ENCODE data around the gene CFTR.

CFTR gene

GRCh38 chr7:117630501-117630900 lies 150.7 kb downstream of the CFTR start:
- intact Hi-C loops (cut with DNase I) = no loop called here

DNA sequence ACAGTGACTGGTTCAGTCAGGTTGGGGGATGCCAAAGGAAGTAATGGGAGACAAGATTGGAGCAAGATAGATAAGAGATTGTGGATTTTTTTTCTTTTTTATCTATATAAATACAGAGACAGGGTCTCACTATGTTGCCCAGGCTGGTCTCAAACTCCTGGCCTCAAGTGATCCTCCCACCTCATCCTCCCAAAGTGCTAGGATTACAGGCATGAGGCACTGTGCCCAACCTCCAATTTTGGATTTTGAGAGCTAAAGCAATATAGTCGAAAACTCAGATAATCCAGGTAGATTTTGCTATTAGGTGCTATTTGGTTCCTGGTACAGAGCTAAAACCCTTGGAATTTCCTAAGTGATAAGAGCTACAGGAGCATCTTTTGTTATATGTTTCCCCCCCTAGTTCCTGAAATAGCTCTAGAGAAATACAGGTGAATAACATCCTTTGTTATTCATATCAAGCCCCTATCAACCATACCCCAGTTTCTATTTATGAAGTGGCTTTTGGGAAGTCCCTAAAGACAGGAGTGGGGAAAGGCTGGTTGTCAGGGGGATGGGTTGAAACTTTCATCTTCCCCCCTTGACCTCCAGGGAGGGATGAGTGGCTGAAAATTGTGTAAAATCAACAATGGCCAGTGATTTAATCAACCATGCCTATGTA lies 151.2 kb downstream of the CFTR start:
- no peak for DNase-seq
- intact Hi-C loops (cut with DNase I) = no loop called here

More at GRCh38 chr7:117630501-117630900, 150.7 kb downstream of the CFTR start:
- no peak for DNase-seq

DNA sequence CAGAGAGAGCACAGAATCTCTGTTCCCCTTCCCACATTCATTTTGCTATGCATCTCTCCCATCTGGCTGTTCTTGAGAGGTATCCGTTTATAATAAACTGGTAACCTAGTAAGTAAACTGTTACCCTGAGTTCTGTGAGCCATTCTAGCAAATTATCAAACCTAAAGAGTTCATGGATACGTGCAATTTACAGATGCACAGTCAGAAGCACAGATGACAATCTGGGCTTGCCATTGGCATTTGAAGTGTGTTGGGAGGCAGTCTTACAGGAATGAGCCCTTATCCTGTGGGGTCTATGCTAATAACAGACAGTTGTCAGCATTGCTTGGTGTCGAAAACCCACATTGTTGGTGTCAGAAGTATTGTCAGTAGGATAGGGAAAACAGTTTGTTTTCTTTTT lies 151.8 kb downstream of the CFTR start:
- intact Hi-C loops (cut with DNase I) = no loop called here
- no peak for DNase-seq

- intact Hi-C loops (cut with DNase I) = no loop called here
- DNase-seq = no peak
Measured at GRCh38 chr7:117637937-117638336, 158.1 kb downstream of the CFTR start.

DNA sequence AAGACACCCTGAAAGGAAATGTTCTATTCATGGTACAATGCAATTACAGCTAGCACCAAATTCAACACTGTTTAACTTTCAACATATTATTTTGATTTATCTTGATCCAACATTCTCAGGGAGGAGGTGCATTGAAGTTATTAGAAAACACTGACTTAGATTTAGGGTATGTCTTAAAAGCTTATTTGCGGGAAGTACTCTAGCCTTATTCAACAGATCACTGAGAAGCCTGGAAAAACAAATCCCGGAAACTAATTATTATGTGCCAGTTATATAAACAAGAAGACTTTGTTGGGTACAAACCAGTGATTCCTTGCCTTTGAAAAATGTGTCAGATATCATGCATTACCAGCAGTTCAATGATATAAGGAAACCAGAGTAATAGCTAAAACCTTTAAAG lies 160.1 kb downstream of the CFTR start:
- no peak for DNase-seq
- intact Hi-C loops (cut with DNase I) = no loop called here

DNA sequence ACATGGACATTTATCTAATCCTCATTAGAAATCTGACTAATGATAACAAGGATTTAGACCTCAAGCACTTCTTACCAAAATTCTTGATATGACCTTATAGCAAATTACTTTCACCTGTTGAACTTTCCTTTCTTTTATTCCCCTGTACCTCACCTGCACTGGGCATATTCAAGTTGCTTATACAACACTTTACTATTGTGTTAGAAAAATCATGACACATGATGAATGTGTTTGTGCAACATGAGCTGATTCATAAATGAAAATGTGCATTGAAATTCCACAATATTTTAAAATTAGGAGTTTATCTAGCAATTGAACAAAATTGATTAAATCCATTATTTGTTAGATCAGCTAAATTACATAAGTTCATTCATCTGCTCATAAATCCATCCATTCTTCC lies 160.6 kb downstream of the CFTR start:
- intact Hi-C loops (cut with DNase I) = no loop called here
- DNase-seq = no peak

GRCh38 chr7:117645481-117646165 lies 165.8 kb downstream of the CFTR start:
- no peak for DNase-seq
- intact Hi-C loops (cut with DNase I) = no loop called here

DNA sequence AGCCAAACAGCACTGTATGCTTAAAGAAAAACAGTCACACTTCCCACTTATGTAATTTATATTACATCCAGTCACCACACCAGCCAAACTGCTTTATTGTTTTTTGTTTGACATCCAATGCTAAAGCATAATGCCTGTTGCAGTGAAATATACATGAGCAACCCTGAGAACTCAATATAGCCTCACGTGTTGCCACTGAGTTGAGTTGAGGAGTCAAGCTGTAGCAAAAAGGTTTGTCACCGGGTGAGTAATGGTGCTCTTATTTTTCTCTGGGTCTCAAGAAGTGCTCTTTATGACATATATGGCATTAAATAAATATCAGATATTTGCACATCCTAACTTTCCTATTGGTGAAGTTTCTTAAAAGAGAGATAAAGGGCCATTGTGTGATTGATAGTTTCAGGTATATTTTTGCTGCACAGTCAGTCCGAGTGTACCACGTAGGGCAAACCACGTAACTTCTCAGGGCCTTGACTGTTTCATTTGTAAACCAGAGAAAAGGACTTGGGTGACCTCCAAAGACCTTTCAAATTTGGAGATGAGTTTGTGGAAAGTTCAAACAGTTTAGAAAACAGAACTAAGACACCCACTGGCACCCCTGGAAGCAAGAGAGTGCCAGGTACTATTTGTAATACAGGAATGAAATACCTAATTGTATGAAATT lies 168.5 kb downstream of the CFTR start:
- intact Hi-C loops (cut with DNase I) = no loop called here
- DNase-seq = no peak

GRCh38 chr7:117652943-117653680 lies 173.3 kb downstream of the CFTR start:
- intact Hi-C loops (cut with DNase I) = no loop called here
- DNase-seq = no peak

- intact Hi-C loops (cut with DNase I) = no loop called here
- DNase-seq = no peak
Measured at GRCh38 chr7:117654780-117655179, 175.0 kb downstream of the CFTR start.

GRCh38 chr7:117656806-117657205 lies 177.0 kb downstream of the CFTR start:
- no peak for DNase-seq
- intact Hi-C loops (cut with DNase I) = no loop called here

DNA sequence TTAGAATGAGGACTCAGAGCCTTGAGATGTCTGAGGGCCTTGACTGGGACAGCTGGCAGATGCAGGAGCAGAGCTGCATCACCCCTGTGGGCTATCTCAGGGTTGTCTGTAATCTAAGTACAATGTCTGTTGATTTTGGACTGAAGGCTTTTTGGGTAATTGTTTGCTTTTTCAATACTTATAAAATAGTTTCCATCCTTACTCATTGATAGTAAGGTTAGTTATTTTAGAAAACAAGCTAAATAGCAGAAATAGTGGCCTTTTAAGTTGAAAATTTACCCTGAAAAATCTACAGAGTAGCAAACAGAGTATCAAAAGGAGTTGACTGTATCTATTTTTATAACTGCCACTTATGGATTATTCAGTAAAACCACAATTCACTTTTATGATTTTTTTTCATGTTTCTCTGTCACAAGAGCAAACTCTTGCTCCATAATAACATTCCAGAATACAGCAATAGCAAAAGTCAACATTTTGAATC lies 179.7 kb downstream of the CFTR start:
- intact Hi-C loops (cut with DNase I) = no loop called here
- DNase-seq = no peak

DNA sequence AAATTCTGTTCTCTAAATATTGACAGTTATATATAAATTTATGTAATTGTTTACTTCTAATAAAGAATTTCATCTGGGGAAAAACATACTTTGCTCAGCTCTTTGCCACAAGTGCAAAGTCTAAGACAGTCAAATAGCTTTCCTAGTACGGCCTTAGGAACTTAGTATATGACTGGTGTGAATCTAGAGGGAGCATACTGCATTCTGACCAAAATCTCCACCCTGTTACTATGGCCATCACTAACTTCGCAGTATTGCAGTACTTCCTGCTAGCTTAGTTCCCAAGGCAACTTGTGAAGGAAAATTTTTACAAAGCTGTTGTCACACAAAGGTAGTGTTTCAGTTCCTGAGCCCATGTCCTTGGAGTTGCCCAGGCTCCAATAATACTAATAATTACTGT lies 181.5 kb downstream of the CFTR start:
- DNase-seq = no peak
- intact Hi-C loops (cut with DNase I) = no loop called here

GRCh38 chr7:117664047-117664446 lies 184.2 kb downstream of the CFTR start:
- no peak for DNase-seq
- intact Hi-C loops (cut with DNase I) = no loop called here

- intact Hi-C loops (cut with DNase I) = no loop called here
- no peak for DNase-seq
Measured at GRCh38 chr7:117665368-117665767, 185.5 kb downstream of the CFTR start.

- DNase-seq = no peak
- intact Hi-C loops (cut with DNase I) = no loop called here
Measured at GRCh38 chr7:117666031-117666430, 186.2 kb downstream of the CFTR start.

DNA sequence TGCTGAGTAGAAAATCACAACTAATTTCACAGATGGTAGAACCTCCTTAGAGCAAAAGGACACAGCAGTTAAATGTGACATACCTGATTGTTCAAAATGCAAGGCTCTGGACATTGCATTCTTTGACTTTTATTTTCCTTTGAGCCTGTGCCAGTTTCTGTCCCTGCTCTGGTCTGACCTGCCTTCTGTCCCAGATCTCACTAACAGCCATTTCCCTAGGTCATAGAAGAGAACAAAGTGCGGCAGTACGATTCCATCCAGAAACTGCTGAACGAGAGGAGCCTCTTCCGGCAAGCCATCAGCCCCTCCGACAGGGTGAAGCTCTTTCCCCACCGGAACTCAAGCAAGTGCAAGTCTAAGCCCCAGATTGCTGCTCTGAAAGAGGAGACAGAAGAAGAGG lies 186.9 kb downstream of the CFTR start:
- DNase-seq = no peak
- intact Hi-C loops (cut with DNase I) = no loop called here

DNA sequence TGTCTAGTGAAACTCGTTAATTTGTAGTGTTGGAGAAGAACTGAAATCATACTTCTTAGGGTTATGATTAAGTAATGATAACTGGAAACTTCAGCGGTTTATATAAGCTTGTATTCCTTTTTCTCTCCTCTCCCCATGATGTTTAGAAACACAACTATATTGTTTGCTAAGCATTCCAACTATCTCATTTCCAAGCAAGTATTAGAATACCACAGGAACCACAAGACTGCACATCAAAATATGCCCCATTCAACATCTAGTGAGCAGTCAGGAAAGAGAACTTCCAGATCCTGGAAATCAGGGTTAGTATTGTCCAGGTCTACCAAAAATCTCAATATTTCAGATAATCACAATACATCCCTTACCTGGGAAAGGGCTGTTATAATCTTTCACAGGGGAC lies 187.6 kb downstream of the CFTR start:
- intact Hi-C loops (cut with DNase I) = no loop called here
- no peak for DNase-seq

DNA sequence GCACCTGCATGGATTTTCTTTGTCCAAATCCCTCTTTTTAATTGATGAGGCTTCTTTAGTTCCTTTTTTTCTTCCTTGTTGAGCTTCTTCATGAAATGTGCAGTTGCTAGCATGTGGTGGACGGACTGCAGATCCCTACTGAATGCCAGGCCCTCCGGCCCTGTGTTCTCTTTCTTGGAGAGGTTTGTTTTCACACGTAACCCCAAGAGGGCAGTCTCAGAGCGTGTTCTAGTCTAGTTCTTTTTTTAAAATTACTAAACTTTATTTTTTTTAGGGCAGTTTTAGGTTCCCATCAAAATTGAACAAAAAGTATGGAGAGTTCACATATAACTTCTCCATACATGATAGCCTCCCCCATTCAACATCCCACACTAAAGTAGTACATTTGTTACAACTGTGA lies 190.0 kb downstream of the CFTR start:
- peak in 36 of 42 donors; percentile 2 to 77 (median 31) for DNase-seq
- intact Hi-C loops (cut with DNase I) = no loop called here

GRCh38 chr7:117672453-117672852 lies 192.6 kb downstream of the CFTR start:
- intact Hi-C loops (cut with DNase I) = no loop called here

More at GRCh38 chr7:117672453-117672852, 192.6 kb downstream of the CFTR start:
- DNase-seq = no peak
